Cardiac septum (tissue), 1 donor: ENCODE data around the gene CCDC90B. TPM values are rescaled to one million over a fixed set of nuclear protein-coding genes. Genes with fewer than 3 reads are reported as not detected.
"Not testable (repeated sequence)": the region's sequence is repeated elsewhere in the genome, so short reads cannot be mapped to it uniquely, and the experiment has no call there.

ENCODE experiments used
- DNase-seq: peaks from one replicate; pipeline ENCODE4 v3.0.0-alpha.2; 2020; ENCODE audit warnings: low spot score
- intact Hi-C: fragments of 100-400 bp; cut with DNase I; formaldehyde crosslinking; loops from one replicate; pipeline ENCODE4 v1.14.0; 2022
- long read RNA-seq: library from polyadenylated mRNA; unstranded; transcript quantifications from one replicate; pipeline ENCODE4 v2.0.0, GENCODE V29; 2021
- total RNA-seq: library from RNA; stranded (reverse); fragmentation: NEBNext Ultra II Directional; extraction: Animal tissue kit (Norgen Biotek cat#: 25700); gene quantifications from one replicate; pipeline ENCODE4 v1.2.1, GENCODE V29; 2021
- donor health status: DM: no; HTN: no; CAD: no.

Gene CCDC90B
- 29.5 TPM for total RNA-seq
- long read RNA-seq, full-length matches to known transcripts = 36 of 46 reads
- long read RNA-seq, partial matches to known transcripts = 3 of 46 reads
- long read RNA-seq, other reads (novel, unspliced or antisense) = 7 of 46 reads

GRCh38 chr11:83285771-83286528, at the start of gene CCDC90B:
CCDC90B (minus strand) TSS chr11:83286367; CDS start chr11:83285972, 395 bp downstream.
- peak; percentile 98 for DNase-seq
- intact Hi-C loops = loop anchor here (1.0 to 2.0 kb wide), 2 partner anchors 129 to 385 kb away; partner anchors contain the start of genes DDIAS, PCF11 and PRCP

- intact Hi-C loops = no loop called here
- DNase-seq = no peak
These were observed 49.4 kb upstream of the CCDC90B start for GRCh38 chr11:83335446-83336070.

GRCh38 chr11:83330303-83330702, 44.1 kb upstream of the CCDC90B start:
- DNase-seq = no peak
- intact Hi-C loops = no loop called here

- intact Hi-C loops = no loop called here
- no peak for DNase-seq
These were observed 40.2 kb upstream of the CCDC90B start for GRCh38 chr11:83326326-83326725.

GRCh38 chr11:83319346-83319745, 33.2 kb upstream of the CCDC90B start:
- no peak for DNase-seq
- intact Hi-C loops = no loop called here

- intact Hi-C loops = no loop called here
- DNase-seq = no peak
These were observed 32.8 kb upstream of the CCDC90B start for GRCh38 chr11:83318931-83319330.

- intact Hi-C loops = no loop called here
- no peak for DNase-seq
These were observed 31.9 kb upstream of the CCDC90B start for GRCh38 chr11:83317757-83318690.

GRCh38 chr11:83316897-83317268, 30.7 kb upstream of the CCDC90B start:
- intact Hi-C loops, DNase-seq: not testable (repeated sequence)

GRCh38 chr11:83316143-83316896, 30.2 kb upstream of the CCDC90B start:
- intact Hi-C loops, DNase-seq: not testable (repeated sequence)

GRCh38 chr11:83312430-83312829, 26.3 kb upstream of the CCDC90B start:
- intact Hi-C loops = no loop called here
- DNase-seq = no peak

- intact Hi-C loops = no loop called here
- DNase-seq = no peak
These were observed 25.5 kb upstream of the CCDC90B start for GRCh38 chr11:83311701-83312100.

GRCh38 chr11:83310718-83311117, 24.6 kb upstream of the CCDC90B start:
- intact Hi-C loops = no loop called here
- no peak for DNase-seq

- DNase-seq, intact Hi-C loops: not testable (repeated sequence)
These were observed 22.4 kb upstream of the CCDC90B start for GRCh38 chr11:83308536-83308935.

- DNase-seq = no peak
- intact Hi-C loops = no loop called here
These were observed 20.3 kb upstream of the CCDC90B start for GRCh38 chr11:83306200-83307080.

- no peak for DNase-seq
- intact Hi-C loops = no loop called here
These were observed 17.1 kb upstream of the CCDC90B start for GRCh38 chr11:83303316-83303715.

- DNase-seq = no peak
- intact Hi-C loops = no loop called here
These were observed 16.0 kb upstream of the CCDC90B start for GRCh38 chr11:83302151-83302550.

- no peak for DNase-seq
- intact Hi-C loops = loop anchor here (10.0 kb wide), 1 partner anchor 425 kb away; no protein-coding TSS in a partner anchor
These were observed 13.5 kb upstream of the CCDC90B start for GRCh38 chr11:83299681-83300080.

- intact Hi-C loops = loop anchor here (5.0 to 10.0 kb wide), 2 partner anchors 431 to 523 kb away; no protein-coding TSS in a partner anchor
These were observed 8.0 kb upstream of the CCDC90B start for GRCh38 chr11:83294208-83294607.

More at GRCh38 chr11:83294208-83294607, 8.0 kb upstream of the CCDC90B start:
- no peak for DNase-seq
